ENCODE measurements around the gene COX8A. TPM values are rescaled to one million over a fixed set of nuclear protein-coding genes. Genes with fewer than 3 reads are reported as not detected.

Gene COX8A
- total RNA-seq (2014; rRNA removed) (1,480 and 1,500 TPM in 2 replicates), Bru-seq, nascent RNA (percentile 99 among the genes with signal in this experiment), BruChase-seq, experiment 1, labeled RNA remaining after a 6-hour chase (percentile 100 among the genes with signal in this experiment), BruChase-seq, experiment 2, labeled RNA remaining after a 2-hour chase (percentile 99 among the genes with signal in this experiment)
- long read RNA-seq, transcript COX8A-201 (2 exons, 507 nt) = major isoform, 177 of 185 reads
- long read RNA-seq, partial matches to known transcripts = 8 of 185 reads
- long read RNA-seq, other reads (novel, unspliced or antisense) = 0 of 185 reads

- Histone ChIP-seq H2AFZ (ENCODE audit: low read length) (peak within 1 kb of the TSS; percentile 90), H3F3A (ENCODE audit: low read length, unreplicated experiment) (no peaks in the 10 kb centered on the region), H3K36me3 (ENCODE audit: low read depth, low read length) (peaks cover 13% of the 10 kb centered on the region), H4K20me1 (ENCODE audit: low read length) (peaks cover 11% of the 10 kb centered on the region), H3K27ac (ENCODE audit: low read length) (peak within 1 kb of the TSS; percentile 88), H3K4me1 (ENCODE audit: insufficient read depth, low read length) (peaks cover 10% of the 10 kb centered on the region), H3K79me2 (ENCODE audit: low read length) (peaks cover 50% of the 10 kb centered on the region), H3K4me3 (ENCODE audit: low read length) (peak within 1 kb of the TSS; percentile 98), H3K9ac (ENCODE audit: low read length) (peak within 1 kb of the TSS; percentile 99), H3K27me3 (ENCODE audit: low read length) (no peaks in the 10 kb centered on the region), H3K4me2 (ENCODE audit: low read length) (peak within 1 kb of the TSS; percentile 95), H3K9me2 (replicated peaks; ENCODE audit: low read length) (no peaks in the 10 kb centered on the region), H3K9me3 (ENCODE audit: low read length) (no peaks in the 10 kb centered on the region)
- ChIA-PET POLR2A (ENCODE audit: unreplicated experiment) (no interaction called here), CTCF (no interaction called here)
- intact Hi-C loops (cut with micrococcal nuclease) = no loop called here
- TF ChIP-seq CTCF (conservative IDR thresholded peaks at IDR 0.05; ENCODE audit: low read depth, low read length) (0 out of 2 replicates have a peak, but pooled peaks have one; percentile 14), EZH2 (IDR thresholded peaks at IDR 0.05; ENCODE audit: low read length, unreplicated experiment) (no peak)
- ATAC-seq (peak; percentile 98), DNase-seq (peak; percentile 100)
- TSS peak; percentile 71 for BruUV-seq (replicated peaks)
These were observed at the start of gene COX8A for GRCh38 chr11:63974259-63975143. TSS of gene COX8A (plus strand) at chr11:63974620. CDS start at chr11:63974681, 61 bp downstream.

GRCh38 chr11:63929616-63930015, 44.8 kb upstream of the COX8A start:
- Histone ChIP-seq H3K4me2 (ENCODE audit: low read length) (no peak overlapping the region), H4K20me1 (ENCODE audit: low read length) (no peaks in the 10 kb centered on the region), H3K9me3 (ENCODE audit: low read length) (no peaks in the 10 kb centered on the region), H3F3A (ENCODE audit: low read length, unreplicated experiment) (no peaks in the 10 kb centered on the region), H3K27me3 (ENCODE audit: low read length) (no peaks in the 10 kb centered on the region), H3K4me1 (ENCODE audit: insufficient read depth, low read length) (no peaks in the 10 kb centered on the region; the same call in 1 of the 2 replicates), H3K9me2 (replicated peaks; ENCODE audit: low read length) (0 out of 2 replicates have a peak, but pooled peaks cover 3% of the 10 kb centered on the region), H3K9ac (ENCODE audit: low read length) (no peak overlapping the region), H3K27ac (ENCODE audit: low read length) (no peak overlapping the region), H3K79me2 (ENCODE audit: low read length) (no peaks in the 10 kb centered on the region), H3K36me3 (ENCODE audit: low read depth, low read length) (no peaks in the 10 kb centered on the region), H3K4me3 (ENCODE audit: low read length) (no peak overlapping the region), H2AFZ (ENCODE audit: low read length) (no peak overlapping the region)
- ATAC-seq = no peak
- intact Hi-C loops (cut with micrococcal nuclease) = no loop called here
- DNase-seq = no peak
- TF ChIP-seq EZH2 (IDR thresholded peaks at IDR 0.05; ENCODE audit: low read length, unreplicated experiment) (no peak), CTCF (conservative IDR thresholded peaks at IDR 0.05; ENCODE audit: low read depth, low read length) (no peak), EZH2phosphoT487 (IDR thresholded peaks at IDR 0.05; ENCODE audit: borderline replicate concordance, low read length) (no peak)
- BruUV-seq (replicated peaks) = no TSS peak
- CTCF ChIA-PET = interaction anchor here (0.6 kb wide), 1 partner anchor 9 kb away, joined by 5 read pairs; the partner anchor contains the start of gene NAA40
- POLR2A ChIA-PET (ENCODE audit: unreplicated experiment) = no interaction called here

Data from PC-3 (cell line).